CD4-positive, alpha-beta memory T cell (primary cell): ENCODE results near the gene NF1. TPM values are rescaled to one million over a fixed set of nuclear protein-coding genes. Genes with fewer than 3 reads are reported as not detected.

Experiments
- CTCF ChIA-PET: fragments of 350-600 bp; sonication (Branson Sonifier 250); formaldehyde crosslinking; loops from one replicate; lab custom pipeline; 2021; ENCODE audit warnings: inconsistent platforms; ENCODE audit not compliant: partially characterized antibody; lab: Charles Lee
- POLR2A ChIA-PET: fragments of 350-600 bp; sonication (Branson Sonifier 250); formaldehyde crosslinking; loops from one replicate; lab custom pipeline; 2021; ENCODE audit not compliant: partially characterized antibody; lab: Charles Lee
- DNase-seq, 5 donors: peaks; one replicate each; pipeline versions ENCODE4 v3.0.0 to v3.0.0-alpha.2; 2020 to 2022; ENCODE audit warnings: mixed read lengths in 1 of 5
- H3K27ac ChIP-seq: one replicate; pipeline ENCODE4 v1.7.0; 2013; ENCODE audit warnings: low read depth, low read length
- H3K27me3 ChIP-seq: 2 replicates; pipeline ENCODE4 v1.7.0; 2013; ENCODE audit warnings: mild to moderate bottlenecking, low read length, moderate library complexity; ENCODE audit not compliant: insufficient read depth
- H3K36me3 ChIP-seq: 2 replicates; pipeline ENCODE4 v1.7.0; 2013; ENCODE audit warnings: mild to moderate bottlenecking, low read length, moderate library complexity; ENCODE audit not compliant: insufficient read depth
- H3K4me1 ChIP-seq: 2 replicates; pipeline ENCODE4 v1.7.0; 2013; ENCODE audit warnings: mild to moderate bottlenecking, low read length, moderate library complexity; ENCODE audit not compliant: insufficient read depth
- H3K4me3 ChIP-seq, 2 donors: one replicate each; pipeline ENCODE4 v1.7.0; 2013; ENCODE audit warnings: low read length in 2 of 2, mild to moderate bottlenecking in 1 of 2
- H3K9me3 ChIP-seq, 2 donors: one replicate each; pipeline ENCODE4 v1.7.0; 2013; ENCODE audit warnings: low read length in 2 of 2, control low read depth in 1 of 2; ENCODE audit not compliant: control insufficient read depth in 1 of 2
- H3K27ac Mint-ChIP-seq, 7 donors: one replicate each; pipeline ENCODE4 v1.8.0; 2020 to 2021; ENCODE audit warnings: mixed read lengths in 7 of 7, mild to moderate bottlenecking in 6 of 7, inconsistent platforms in 3 of 7, moderate library complexity in 3 of 7
- H3K27me3 Mint-ChIP-seq, 2 donors: one replicate each; pipeline ENCODE4 v1.8.0; 2020 to 2021; ENCODE audit warnings: mixed read lengths in 2 of 2
- H3K36me3 Mint-ChIP-seq, 2 donors: one replicate each; pipeline ENCODE4 v1.8.0; 2020 to 2021; ENCODE audit warnings: mixed read lengths in 2 of 2, inconsistent platforms in 1 of 2, mild to moderate bottlenecking in 1 of 2
- H3K4me1 Mint-ChIP-seq, 4 donors: one replicate each; pipeline ENCODE4 v1.8.0; 2020 to 2021; ENCODE audit warnings: mixed read lengths in 4 of 4, mild to moderate bottlenecking in 1 of 4
- H3K4me3 Mint-ChIP-seq, 8 donors: one replicate each; pipeline ENCODE4 v1.8.0; 2020 to 2021; ENCODE audit warnings: mixed read lengths in 8 of 8, mild to moderate bottlenecking in 7 of 8, moderate library complexity in 6 of 8, inconsistent platforms in 3 of 8
- H3K9me3 Mint-ChIP-seq, 8 donors: one replicate each; pipeline ENCODE4 v1.8.0; 2020 to 2021; ENCODE audit warnings: mixed read lengths in 8 of 8, mild to moderate bottlenecking in 5 of 8, inconsistent platforms in 3 of 8, moderate library complexity in 1 of 8
- intact Hi-C: fragments of 100-400 bp; cut with micrococcal nuclease; formaldehyde crosslinking; loops from one replicate; pipeline ENCODE4 v1.15.1; 2023
- polyA plus RNA-seq, 2 donors: library from polyadenylated mRNA; unstranded; fragments of 300-500 nt; fragmentation: Illumina TruSeq; gene quantifications; one replicate each; pipeline ENCODE4 v1.2.3, GENCODE V29; 2021
- total RNA-seq, 2 experiments: library from RNA; stranded (reverse); gene quantifications; one replicate each; pipeline ENCODE4 v1.2.3, GENCODE V29; 2021

NF1 gene
- total and polyA plus RNA-seq, 4 experiments from 2014 or later = 5.5 to 52.4 (median 27.9) TPM

DNA sequence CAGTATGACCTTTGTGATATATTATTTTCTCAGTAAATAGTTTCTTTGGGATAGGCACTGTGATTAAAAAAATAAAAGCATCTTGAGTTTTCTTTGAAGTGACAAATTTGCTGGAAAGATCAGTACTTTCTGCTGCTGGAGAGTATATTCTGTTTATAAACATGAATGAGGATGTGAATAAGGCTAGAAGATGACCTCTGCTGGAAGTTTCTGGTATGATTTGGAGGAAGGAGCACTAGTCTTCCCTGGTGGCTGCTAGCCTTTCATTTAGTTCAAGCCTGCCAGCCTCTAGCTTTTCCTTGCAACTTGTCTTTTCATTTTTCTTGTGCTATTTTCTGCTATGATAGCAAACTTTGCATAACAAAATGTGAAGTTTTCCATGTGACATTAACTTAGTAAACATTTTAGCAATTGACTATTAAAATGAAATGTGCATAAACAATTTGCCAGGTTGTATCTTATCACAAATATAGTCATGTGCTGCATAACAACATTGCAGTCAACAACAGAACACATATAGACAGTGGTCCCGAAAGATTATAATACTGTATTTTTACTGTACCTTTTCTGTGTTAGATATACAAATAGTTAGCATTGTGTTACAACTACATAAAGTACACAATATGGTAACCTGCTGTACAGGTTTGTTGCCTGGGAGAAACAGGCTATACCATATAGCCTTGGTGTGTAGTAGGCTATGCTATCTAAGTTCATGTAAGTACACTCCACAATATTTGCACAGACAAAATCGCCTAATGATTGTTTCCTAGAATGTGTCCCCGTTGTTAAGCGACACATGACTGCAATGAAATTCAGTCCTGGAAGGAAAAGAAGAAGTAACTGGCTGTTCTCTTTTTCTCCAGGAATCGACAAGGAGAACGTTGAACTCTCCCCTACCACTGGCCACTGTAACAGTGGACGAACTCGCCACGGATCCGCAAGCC is 278.6 kb downstream of the NF1 start:
- Histone ChIP-seq H3K4me1 (peaks cover 9% of the 10 kb centered on the region), H3K27me3 (no peaks in the 10 kb centered on the region), H3K4me3 (no peak overlapping the region), H3K36me3 (no peaks in the 10 kb centered on the region), H3K9me3 (no peaks in the 10 kb centered on the region), H3K27ac (no peak overlapping the region)
- no peaks in the 10 kb centered on the region for H3K9me3 Mint-ChIP-seq
- ChIA-PET POLR2A (interaction anchor here (0.8 to 2.5 kb wide), 4 partner anchors 54 to 365 kb away, joined by 3 to 10 read pairs (median 4); partner anchors contain the start of gene EVI2B), CTCF (interaction anchor here (0.7 to 5.6 kb wide), 23 partner anchors 9 to 469 kb away, joined by 3 to 37 read pairs (median 5); no protein-coding TSS in a partner anchor)
- intact Hi-C loops = loop anchor here (1.0 to 5.0 kb wide), 6 partner anchors 52 to 361 kb away; partner anchors contain the start of genes EVI2A and EVI2B
- peaks cover 9 to 16% of the 10 kb centered on the region in 2 donors for H3K36me3 Mint-ChIP-seq
- peak overlapping the region in 1 of 8 donors; percentile 1 for H3K4me3 Mint-ChIP-seq
- no peaks in the 10 kb centered on the region for H3K27me3 Mint-ChIP-seq
- DNase-seq = peak in 4 of 5 donors; percentile 60 to 67 (median 63)
- peaks cover 11 to 27% (median 20%) of the 10 kb centered on the region in 4 donors for H3K4me1 Mint-ChIP-seq
- H3K27ac Mint-ChIP-seq = peak overlapping the region in 1 of 7 donors; percentile 29

DNA sequence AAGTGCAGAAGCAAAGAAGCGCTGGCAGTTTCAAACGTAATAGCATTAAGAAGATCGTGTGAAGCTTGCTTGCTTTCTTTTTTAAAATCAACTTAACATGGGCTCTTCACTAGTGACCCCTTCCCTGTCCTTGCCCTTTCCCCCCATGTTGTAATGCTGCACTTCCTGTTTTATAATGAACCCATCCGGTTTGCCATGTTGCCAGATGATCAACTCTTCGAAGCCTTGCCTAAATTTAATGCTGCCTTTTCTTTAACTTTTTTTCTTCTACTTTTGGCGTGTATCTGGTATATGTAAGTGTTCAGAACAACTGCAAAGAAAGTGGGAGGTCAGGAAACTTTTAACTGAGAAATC is 279.3 kb downstream of the NF1 start:
- intact Hi-C loops = loop anchor here (5.0 kb wide), 1 partner anchor 62 kb away; the partner anchor contains the start of gene EVI2B
- no peaks in the 10 kb centered on the region for H3K27me3 ChIP-seq
- Mint-ChIP-seq H3K4me1 (peaks cover 11 to 27% (median 20%) of the 10 kb centered on the region in 4 donors), H3K27me3 (no peaks in the 10 kb centered on the region), H3K9me3 (no peaks in the 10 kb centered on the region), H3K36me3 (peaks cover 9 to 15% of the 10 kb centered on the region in 2 donors), H3K4me3 (no peak overlapping the region), H3K27ac (peak overlapping the region in 1 of 7 donors; percentile 52)
- CTCF ChIA-PET = interaction anchor here (0.8 to 5.6 kb wide), 5 partner anchors 9 to 469 kb away, joined by 3 to 37 read pairs (median 3); no protein-coding TSS in a partner anchor
- H3K4me1 ChIP-seq = peaks cover 9% of the 10 kb centered on the region
- POLR2A ChIA-PET = no interaction called here
- H3K4me3 ChIP-seq = no peak overlapping the region
- no peaks in the 10 kb centered on the region for H3K9me3 ChIP-seq
- no peak for DNase-seq
- no peaks in the 10 kb centered on the region for H3K36me3 ChIP-seq
- H3K27ac ChIP-seq = no peak overlapping the region

DNA sequence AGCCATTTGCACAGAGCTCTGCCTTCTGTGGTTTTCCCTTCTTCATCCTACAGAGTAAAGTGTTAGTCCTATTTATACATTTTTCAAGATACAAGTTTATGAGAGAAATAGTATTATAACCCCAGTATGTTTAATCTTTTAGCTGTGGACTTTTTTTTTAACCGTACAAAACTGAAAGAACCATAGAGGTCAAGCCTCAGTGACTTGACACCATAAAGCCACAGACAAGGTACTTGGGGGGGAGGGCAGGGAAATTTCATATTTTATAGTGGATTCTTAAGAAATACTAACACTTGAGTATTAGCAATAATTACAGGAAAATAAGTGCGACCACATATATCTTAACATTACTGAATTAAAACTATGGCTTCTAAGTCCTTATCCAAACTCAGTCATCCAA is 279.7 kb downstream of the NF1 start:
- no peak for DNase-seq
- intact Hi-C loops = loop anchor here (5.0 kb wide), 1 partner anchor 62 kb away; the partner anchor contains the start of gene EVI2B

DNA sequence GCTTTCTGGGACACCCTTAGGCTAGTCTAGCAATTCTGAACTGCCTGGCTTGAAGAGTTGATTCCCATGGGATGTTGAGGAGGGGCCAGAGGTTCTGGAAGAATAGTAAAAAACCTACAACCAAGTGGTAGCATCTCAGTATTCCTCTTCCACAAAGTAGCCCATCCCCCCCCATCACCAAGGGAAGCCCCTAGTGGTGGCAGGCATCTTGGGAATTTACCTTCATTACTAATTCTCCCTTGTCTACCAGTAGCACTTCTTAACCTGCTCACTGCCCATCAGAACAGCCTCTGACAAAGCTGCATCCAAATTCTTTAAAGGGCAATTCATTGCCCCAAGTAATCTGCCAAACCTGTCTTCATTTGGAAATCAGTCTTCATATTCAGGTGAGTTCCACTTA is 283.9 kb downstream of the NF1 start:
- no peak overlapping the region for H3K27ac ChIP-seq
- no peaks in the 10 kb centered on the region for H3K36me3 ChIP-seq
- CTCF ChIA-PET = interaction anchor here (0.6 to 1.7 kb wide), 2 partner anchors 10 to 77 kb away, joined by 3 to 5 read pairs; no protein-coding TSS in a partner anchor
- intact Hi-C loops = no loop called here
- no peak overlapping the region for H3K4me3 ChIP-seq
- Mint-ChIP-seq H3K27ac (no peak overlapping the region), H3K27me3 (no peaks in the 10 kb centered on the region), H3K36me3 (peaks cover 9 to 11% of the 10 kb centered on the region in 2 donors), H3K9me3 (no peaks in the 10 kb centered on the region), H3K4me1 (no peaks in the 10 kb centered on the region), H3K4me3 (no peak overlapping the region)
- DNase-seq = no peak
- H3K4me1 ChIP-seq = no peaks in the 10 kb centered on the region
- H3K27me3 ChIP-seq = no peaks in the 10 kb centered on the region
- H3K9me3 ChIP-seq = no peaks in the 10 kb centered on the region
- POLR2A ChIA-PET = interaction anchor here (1.1 kb wide), 1 partner anchor 10 kb away, joined by 3 read pairs; no protein-coding TSS in a partner anchor

More for the DNA sequence above, 279.7 kb downstream of the NF1 start:
- Histone ChIP-seq H3K9me3 (no peaks in the 10 kb centered on the region), H3K4me1 (peaks cover 9% of the 10 kb centered on the region), H3K4me3 (no peak overlapping the region), H3K36me3 (no peaks in the 10 kb centered on the region), H3K27ac (no peak overlapping the region), H3K27me3 (no peaks in the 10 kb centered on the region)
- Mint-ChIP-seq H3K27me3 (no peaks in the 10 kb centered on the region), H3K36me3 (peaks cover 9 to 13% of the 10 kb centered on the region in 2 donors), H3K4me1 (peaks cover 11 to 27% (median 20%) of the 10 kb centered on the region in 4 donors), H3K27ac (no peak overlapping the region), H3K4me3 (no peak overlapping the region), H3K9me3 (no peaks in the 10 kb centered on the region)
- ChIA-PET CTCF (interaction anchor here (0.8 to 5.6 kb wide), 5 partner anchors 8 to 468 kb away, joined by 3 to 37 read pairs (median 3); no protein-coding TSS in a partner anchor), POLR2A (no interaction called here)

DNA sequence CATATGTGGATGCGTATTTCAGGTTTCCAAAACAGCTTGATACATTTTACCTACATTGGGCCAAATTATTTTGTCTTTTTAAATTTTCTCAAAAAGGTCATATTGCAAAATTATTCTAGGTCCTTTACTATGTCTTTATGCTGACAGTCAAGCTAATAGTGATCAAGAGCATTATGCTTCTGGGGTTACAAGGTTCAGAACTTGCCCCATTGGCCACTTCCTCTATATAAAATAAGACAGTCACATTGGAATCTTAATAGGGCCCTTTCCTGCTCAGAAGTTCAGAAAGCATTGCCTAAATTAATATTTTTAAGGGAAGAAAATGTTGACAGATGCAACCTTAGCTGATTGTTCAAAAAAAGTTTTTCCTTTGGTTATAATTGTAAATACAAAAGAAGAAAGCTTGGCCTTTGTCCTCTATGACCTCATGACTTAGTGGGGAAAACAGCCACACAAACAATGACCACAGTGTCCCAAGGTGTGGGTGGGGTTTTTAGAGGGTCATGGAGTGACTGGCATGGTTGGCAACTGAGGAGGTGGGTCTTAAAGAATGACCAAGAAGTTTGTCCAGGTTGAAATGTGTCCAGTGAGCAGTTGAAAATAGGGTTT is 284.9 kb downstream of the NF1 start:
- H3K4me3 Mint-ChIP-seq = no peak overlapping the region
- POLR2A ChIA-PET = no interaction called here

DNA sequence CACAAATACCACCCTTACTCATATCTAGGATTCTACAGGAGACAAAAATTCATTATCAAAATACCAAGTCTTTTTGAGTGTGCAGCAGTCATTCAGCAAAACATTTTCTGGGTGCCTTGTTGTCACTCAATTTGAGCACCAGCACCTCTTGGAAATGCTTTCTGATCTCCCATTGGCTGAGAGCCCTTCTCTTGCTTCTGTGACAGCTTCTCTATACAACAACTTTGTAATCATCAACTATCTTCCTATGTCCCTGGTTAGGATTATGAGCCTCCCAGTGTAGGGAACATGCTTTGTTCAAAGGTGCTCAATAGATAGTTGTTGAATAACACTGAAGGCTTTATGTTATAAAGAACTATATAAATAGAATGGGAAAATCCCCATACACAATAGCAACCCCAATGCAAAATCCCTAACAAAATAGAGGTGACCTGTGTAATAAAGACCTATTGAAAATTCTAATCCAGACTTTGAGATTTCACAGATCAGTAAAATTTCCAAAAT is 286.4 kb downstream of the NF1 start:
- Histone ChIP-seq H3K27me3 (no peaks in the 10 kb centered on the region), H3K9me3 (no peaks in the 10 kb centered on the region), H3K4me3 (no peak overlapping the region), H3K4me1 (no peaks in the 10 kb centered on the region), H3K36me3 (no peaks in the 10 kb centered on the region), H3K27ac (no peak overlapping the region)
- ChIA-PET POLR2A (no interaction called here), CTCF (no interaction called here)
- Mint-ChIP-seq H3K36me3 (peaks cover 0 to 2% of the 10 kb centered on the region in 2 donors), H3K4me3 (no peak overlapping the region), H3K27ac (no peak overlapping the region), H3K27me3 (no peaks in the 10 kb centered on the region), H3K9me3 (no peaks in the 10 kb centered on the region), H3K4me1 (no peaks in the 10 kb centered on the region)
- intact Hi-C loops = no loop called here
- DNase-seq = no peak

More for the DNA sequence above, 284.9 kb downstream of the NF1 start:
- H3K27me3 ChIP-seq = no peaks in the 10 kb centered on the region
- no peak overlapping the region for H3K27ac ChIP-seq
- H3K4me3 ChIP-seq = no peak overlapping the region
- H3K4me1 ChIP-seq = no peaks in the 10 kb centered on the region
- no peaks in the 10 kb centered on the region for H3K9me3 Mint-ChIP-seq
- no peaks in the 10 kb centered on the region for H3K27me3 Mint-ChIP-seq
- CTCF ChIA-PET = interaction anchor here (0.7 kb wide), 2 partner anchors 166 to 238 kb away, joined by 3 to 4 read pairs; no protein-coding TSS in a partner anchor
- H3K4me1 Mint-ChIP-seq = no peaks in the 10 kb centered on the region
- no peak for DNase-seq
- no peak overlapping the region for H3K27ac Mint-ChIP-seq
- H3K36me3 ChIP-seq = no peaks in the 10 kb centered on the region
- intact Hi-C loops = no loop called here
- no peaks in the 10 kb centered on the region for H3K9me3 ChIP-seq
- peaks cover 4 to 5% of the 10 kb centered on the region in 2 donors for H3K36me3 Mint-ChIP-seq
